Measurements from ENCODE around the gene PCIF1. TPM values are rescaled to one million over a fixed set of nuclear protein-coding genes. Genes with fewer than 3 reads are reported as not detected.
A peak's percentile ranks its signal among the peaks of the same experiment; 100 is the strongest.

PCIF1 gene
- total and polyA plus RNA-seq, 9 of the 15 experiments (the other 6 are each of a cell fraction or from before 2014, with no cell fraction given): 5.8 to 29.4 (median 11.3) TPM

DNA sequence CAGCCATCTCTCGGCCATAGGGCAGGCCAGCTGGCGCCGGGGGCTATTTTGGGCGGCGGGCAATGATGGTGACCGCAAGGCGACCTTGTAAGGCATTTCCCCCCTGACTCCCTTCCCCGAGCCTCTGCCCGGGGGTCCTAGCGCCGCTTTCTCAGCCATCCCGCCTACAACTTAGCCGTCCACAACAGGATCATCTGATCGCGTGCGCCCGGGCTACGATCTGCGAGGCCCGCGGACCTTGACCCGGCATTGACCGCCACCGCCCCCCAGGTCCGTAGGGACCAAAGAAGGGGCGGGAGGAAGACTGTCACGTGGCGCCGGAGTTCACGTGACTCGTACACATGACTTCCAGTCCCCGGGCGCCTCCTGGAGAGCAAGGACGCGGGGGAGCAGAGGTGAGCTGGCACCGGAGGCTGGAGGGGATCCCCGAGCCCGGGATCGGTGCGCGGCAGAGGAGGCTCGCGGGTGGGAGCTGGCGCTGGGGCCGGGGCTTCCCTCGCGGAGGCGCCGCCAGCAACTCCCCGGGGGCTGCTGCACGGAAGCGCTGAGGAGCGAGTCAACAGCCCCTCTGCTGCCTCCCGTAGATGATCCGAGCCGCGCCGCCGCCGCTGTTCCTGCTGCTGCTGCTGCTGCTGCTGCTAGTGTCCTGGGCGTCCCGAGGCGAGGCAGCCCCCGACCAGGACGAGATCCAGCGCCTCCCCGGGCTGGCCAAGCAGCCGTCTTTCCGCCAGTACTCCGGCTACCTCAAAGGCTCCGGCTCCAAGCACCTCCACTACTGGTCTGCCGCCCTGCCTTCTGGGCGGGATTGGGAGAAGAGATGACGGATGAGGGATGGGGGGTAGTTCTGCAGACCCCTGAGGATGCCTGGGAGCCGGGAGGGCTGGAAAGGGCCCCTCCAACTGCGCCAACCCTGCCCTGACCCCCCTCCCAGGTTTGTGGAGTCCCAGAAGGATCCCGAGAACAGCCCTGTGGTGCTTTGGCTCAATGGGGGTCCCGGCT lies 43.2 kb upstream of the PCIF1 start, which contains the start of the genes CTSA and NEURL2 (continued):
- TF ChIP-seq, protein P1, sequence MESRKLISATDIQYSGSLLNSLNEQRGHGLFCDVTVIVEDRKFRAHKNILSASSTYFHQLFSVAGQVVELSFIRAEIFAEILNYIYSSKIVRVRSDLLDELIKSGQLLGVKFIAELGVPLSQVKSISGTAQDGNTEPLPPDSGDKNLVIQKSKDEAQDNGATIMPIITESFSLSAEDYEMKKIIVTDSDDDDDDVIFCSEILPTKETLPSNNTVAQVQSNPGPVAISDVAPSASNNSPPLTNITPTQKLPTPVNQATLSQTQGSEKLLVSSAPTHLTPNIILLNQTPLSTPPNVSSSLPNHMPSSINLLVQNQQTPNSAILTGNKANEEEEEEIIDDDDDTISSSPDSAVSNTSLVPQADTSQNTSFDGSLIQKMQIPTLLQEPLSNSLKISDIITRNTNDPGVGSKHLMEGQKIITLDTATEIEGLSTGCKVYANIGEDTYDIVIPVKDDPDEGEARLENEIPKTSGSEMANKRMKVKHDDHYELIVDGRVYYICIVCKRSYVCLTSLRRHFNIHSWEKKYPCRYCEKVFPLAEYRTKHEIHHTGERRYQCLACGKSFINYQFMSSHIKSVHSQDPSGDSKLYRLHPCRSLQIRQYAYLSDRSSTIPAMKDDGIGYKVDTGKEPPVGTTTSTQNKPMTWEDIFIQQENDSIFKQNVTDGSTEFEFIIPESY (CRISPR knock-in tag; IDR thresholded peaks at IDR 0.05): no peak
- TF ChIP-seq OTX1 (CRISPR knock-in tag; IDR thresholded peaks at IDR 0.05) (no peak; the same call in 1 of the 2 replicates), BACH1 (tag; IDR thresholded peaks at IDR 0.05) (no peak), EWSR1 (IDR thresholded peaks at IDR 0.05; ENCODE audit: borderline replicate concordance, low read depth, partially characterized antibody) (no peak), CHCHD3 (CRISPR knock-in tag; IDR thresholded peaks at IDR 0.05) (no peak), NCOA4 (IDR thresholded peaks at IDR 0.05; ENCODE audit: partially characterized antibody) (no peak), KLF1 (tag; IDR thresholded peaks at IDR 0.05) (no peak), MLLT1 (IDR thresholded peaks at IDR 0.05) (peak in 1 of 2 experiments; percentile 42; a peak in 2 of 4 replicates), EHMT2 (IDR thresholded peaks at IDR 0.05) (no peak), ZNF583 (CRISPR knock-in tag; IDR thresholded peaks at IDR 0.05) (no peak), MTF1 (CRISPR knock-in tag; IDR thresholded peaks at IDR 0.05; ENCODE audit: borderline replicate concordance) (no peak), CTCF (IDR thresholded peaks at IDR 0.05 in 2 of 3, conservative IDR thresholded peaks at IDR 0.05 in 1 of 3; ENCODE audit: insufficient read depth in 2 of 3, low read depth in 1 of 3, low read length in 3 of 3) (peak in 2 of 3 experiments; percentile 30 to 39; a peak in 3 of 6 replicates), KLF13 (tag; IDR thresholded peaks at IDR 0.05; ENCODE audit: borderline replicate concordance, low read depth) (peak; percentile 80), SUPT5H (IDR thresholded peaks at IDR 0.05) (peak; percentile 65; the same call in 1 of the 2 replicates), ZNF143 (CRISPR knock-in tag; IDR thresholded peaks at IDR 0.05) (no peak), TEAD1 (CRISPR knock-in tag; IDR thresholded peaks at IDR 0.05) (peak in 1 of 2 experiments; percentile 69; a peak in 2 of 4 replicates)
- TF ChIP-seq, protein P2, sequence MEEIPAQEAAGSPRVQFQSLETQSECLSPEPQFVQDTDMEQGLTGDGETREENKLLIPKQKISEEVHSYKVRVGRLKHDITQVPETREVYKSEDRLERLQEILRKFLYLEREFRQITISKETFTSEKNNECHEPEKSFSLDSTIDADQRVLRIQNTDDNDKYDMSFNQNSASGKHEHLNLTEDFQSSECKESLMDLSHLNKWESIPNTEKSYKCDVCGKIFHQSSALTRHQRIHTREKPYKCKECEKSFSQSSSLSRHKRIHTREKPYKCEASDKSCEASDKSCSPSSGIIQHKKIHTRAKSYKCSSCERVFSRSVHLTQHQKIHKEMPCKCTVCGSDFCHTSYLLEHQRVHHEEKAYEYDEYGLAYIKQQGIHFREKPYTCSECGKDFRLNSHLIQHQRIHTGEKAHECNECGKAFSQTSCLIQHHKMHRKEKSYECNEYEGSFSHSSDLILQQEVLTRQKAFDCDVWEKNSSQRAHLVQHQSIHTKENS (CRISPR knock-in tag; IDR thresholded peaks at IDR 0.05): no peak
- TF ChIP-seq, protein P3, sequence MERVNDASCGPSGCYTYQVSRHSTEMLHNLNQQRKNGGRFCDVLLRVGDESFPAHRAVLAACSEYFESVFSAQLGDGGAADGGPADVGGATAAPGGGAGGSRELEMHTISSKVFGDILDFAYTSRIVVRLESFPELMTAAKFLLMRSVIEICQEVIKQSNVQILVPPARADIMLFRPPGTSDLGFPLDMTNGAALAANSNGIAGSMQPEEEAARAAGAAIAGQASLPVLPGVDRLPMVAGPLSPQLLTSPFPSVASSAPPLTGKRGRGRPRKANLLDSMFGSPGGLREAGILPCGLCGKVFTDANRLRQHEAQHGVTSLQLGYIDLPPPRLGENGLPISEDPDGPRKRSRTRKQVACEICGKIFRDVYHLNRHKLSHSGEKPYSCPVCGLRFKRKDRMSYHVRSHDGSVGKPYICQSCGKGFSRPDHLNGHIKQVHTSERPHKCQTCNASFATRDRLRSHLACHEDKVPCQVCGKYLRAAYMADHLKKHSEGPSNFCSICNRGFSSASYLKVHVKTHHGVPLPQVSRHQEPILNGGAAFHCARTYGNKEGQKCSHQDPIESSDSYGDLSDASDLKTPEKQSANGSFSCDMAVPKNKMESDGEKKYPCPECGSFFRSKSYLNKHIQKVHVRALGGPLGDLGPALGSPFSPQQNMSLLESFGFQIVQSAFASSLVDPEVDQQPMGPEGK (CRISPR knock-in tag; IDR thresholded peaks at IDR 0.05; ENCODE audit: borderline replicate concordance): no peak; the same call in 1 of the 2 replicates

Measured in K562 (cell line).